Effector memory CD4-positive, alpha-beta T cell (primary cell): ENCODE results near the gene CHERP.

Experiments used
- DNase-seq, 3 donors: peaks; one replicate each; pipeline ENCODE4 v3.0.0-alpha.2; 2020
- H3K27ac ChIP-seq: 2 replicates; pipeline ENCODE4 v1.7.0; 2013; ENCODE audit warnings: mild to moderate bottlenecking, low read length, moderate library complexity; ENCODE audit not compliant: insufficient read depth, poor library complexity, severe bottlenecking
- H3K27me3 ChIP-seq: replicated peaks from 2 replicates; pipeline ENCODE4 v1.7.0; 2013; ENCODE audit warnings: mild to moderate bottlenecking, low read length; ENCODE audit not compliant: insufficient read depth, control insufficient read depth, poor library complexity, severe bottlenecking
- H3K36me3 ChIP-seq: 2 replicates; pipeline ENCODE4 v1.7.0; 2013; ENCODE audit warnings: mild to moderate bottlenecking, low read length, moderate library complexity; ENCODE audit not compliant: control insufficient read depth, insufficient read depth
- H3K4me1 ChIP-seq: 2 replicates; pipeline ENCODE4 v1.7.0; 2013; ENCODE audit warnings: low read length, mild to moderate bottlenecking; ENCODE audit not compliant: control insufficient read depth, insufficient read depth, poor library complexity, severe bottlenecking
- H3K4me3 ChIP-seq: 2 replicates; pipeline ENCODE4 v1.7.0; 2013; ENCODE audit warnings: low read length, low read depth, mild to moderate bottlenecking; ENCODE audit not compliant: insufficient read depth, poor library complexity, severe bottlenecking
- H3K9me3 ChIP-seq: 2 replicates; pipeline ENCODE4 v1.7.0; 2013; ENCODE audit warnings: mild to moderate bottlenecking, low read length, moderate library complexity; ENCODE audit not compliant: control insufficient read depth

The CHERP gene

GRCh38 chr19:16575861-16576689 lies 33.8 kb upstream of the CHERP start:
- Histone ChIP-seq H3K27ac (no peak overlapping the region), H3K9me3 (no peaks in the 10 kb centered on the region), H3K27me3 (no peaks in the 10 kb centered on the region), H3K4me3 (no peak overlapping the region), H3K4me1 (peaks cover 23% of the 10 kb centered on the region), H3K36me3 (peaks cover 46% of the 10 kb centered on the region)
- no peak for DNase-seq

- H3K9me3 ChIP-seq: no peaks in the 10 kb centered on the region
- H3K27ac ChIP-seq: no peak overlapping the region
- no peak overlapping the region for H3K4me3 ChIP-seq
- H3K36me3 ChIP-seq: peaks cover 46% of the 10 kb centered on the region
- H3K27me3 ChIP-seq: no peaks in the 10 kb centered on the region
- H3K4me1 ChIP-seq: peaks cover 29% of the 10 kb centered on the region
- DNase-seq: no peak
Measured at GRCh38 chr19:16575282-16575681, 33.0 kb upstream of the CHERP start.

GRCh38 chr19:16573925-16574324 lies 31.7 kb upstream of the CHERP start:
- Histone ChIP-seq H3K4me1 (peaks cover 29% of the 10 kb centered on the region), H3K36me3 (peaks cover 39% of the 10 kb centered on the region)

GRCh38 chr19:16573296-16573695 lies 31.1 kb upstream of the CHERP start:
- H3K4me3 ChIP-seq: peak overlapping the region; percentile 89
- DNase-seq: no peak
- H3K9me3 ChIP-seq: no peaks in the 10 kb centered on the region
- H3K27me3 ChIP-seq: no peaks in the 10 kb centered on the region
- H3K4me1 ChIP-seq: peaks cover 29% of the 10 kb centered on the region
- peaks cover 34% of the 10 kb centered on the region for H3K36me3 ChIP-seq
- peak overlapping the region; percentile 92 for H3K27ac ChIP-seq

More at GRCh38 chr19:16573925-16574324, 31.7 kb upstream of the CHERP start:
- no peak for DNase-seq
- Histone ChIP-seq H3K27me3 (no peaks in the 10 kb centered on the region), H3K27ac (peak overlapping the region; percentile 92), H3K4me3 (no peak overlapping the region), H3K9me3 (no peaks in the 10 kb centered on the region)

GRCh38 chr19:16572332-16573211 lies 30.3 kb upstream of the CHERP start, which contains the start of gene SLC35E1:
SLC35E1 (minus strand) TSS chr19:16572415; CDS start chr19:16572364, 51 bp downstream.
- peak; percentile 83 to 89 (median 86) for DNase-seq
- Histone ChIP-seq H3K27ac (peak within 1 kb of the TSS; percentile 92), H3K4me1 (peaks cover 29% of the 10 kb centered on the region), H3K36me3 (peaks cover 27% of the 10 kb centered on the region), H3K27me3 (no peaks in the 10 kb centered on the region), H3K9me3 (no peaks in the 10 kb centered on the region), H3K4me3 (peak within 1 kb of the TSS; percentile 89)

- DNase-seq: no peak
- Histone ChIP-seq H3K36me3 (peaks cover 25% of the 10 kb centered on the region), H3K4me3 (peak overlapping the region; percentile 71), H3K27ac (peak overlapping the region; percentile 72), H3K4me1 (peaks cover 35% of the 10 kb centered on the region), H3K9me3 (no peaks in the 10 kb centered on the region), H3K27me3 (no peaks in the 10 kb centered on the region)
Measured at GRCh38 chr19:16571822-16572331, 29.6 kb upstream of the CHERP start.

GRCh38 chr19:16571283-16571682 lies 29.0 kb upstream of the CHERP start:
- H3K36me3 ChIP-seq: peaks cover 19% of the 10 kb centered on the region
- peaks cover 40% of the 10 kb centered on the region for H3K4me1 ChIP-seq
- DNase-seq: no peak
- peak overlapping the region; percentile 71 for H3K4me3 ChIP-seq
- no peaks in the 10 kb centered on the region for H3K9me3 ChIP-seq
- no peaks in the 10 kb centered on the region for H3K27me3 ChIP-seq
- H3K27ac ChIP-seq: peak overlapping the region; percentile 72

- no peak for DNase-seq
- Histone ChIP-seq H3K36me3 (peaks cover 5% of the 10 kb centered on the region), H3K27ac (no peak overlapping the region), H3K4me3 (no peak overlapping the region), H3K4me1 (peaks cover 48% of the 10 kb centered on the region), H3K27me3 (no peaks in the 10 kb centered on the region), H3K9me3 (no peaks in the 10 kb centered on the region)
Measured at GRCh38 chr19:16569609-16570320, 27.5 kb upstream of the CHERP start.

GRCh38 chr19:16566702-16567101 lies 24.5 kb upstream of the CHERP start:
- H3K4me3 ChIP-seq: no peak overlapping the region
- H3K4me1 ChIP-seq: peaks cover 30% of the 10 kb centered on the region
- H3K36me3 ChIP-seq: peaks cover 15% of the 10 kb centered on the region
- no peaks in the 10 kb centered on the region for H3K27me3 ChIP-seq
- no peak for DNase-seq
- H3K9me3 ChIP-seq: no peaks in the 10 kb centered on the region
- H3K27ac ChIP-seq: peak overlapping the region; percentile 76
